Duodenal mucosa (tissue), 2 donors: ENCODE results near the gene FTCD.
"Not testable (repeated sequence)": the region's sequence is repeated elsewhere in the genome, so short reads cannot be mapped to it uniquely, and the experiment has no call there.

Experiments used
- H3K27ac ChIP-seq: one replicate; pipeline ENCODE4 v1.7.0; 2013; ENCODE audit warnings: low read depth, low read length
- H3K27me3 ChIP-seq, 2 donors: one replicate each; pipeline ENCODE4 v1.7.0; 2013; ENCODE audit warnings: low read length in 2 of 2, control low read depth in 1 of 2; ENCODE audit not compliant: insufficient read depth in 2 of 2, control insufficient read depth in 1 of 2
- H3K36me3 ChIP-seq, 2 donors: one replicate each; pipeline ENCODE4 v1.7.0; 2013; ENCODE audit warnings: low read length in 2 of 2, control low read depth in 1 of 2; ENCODE audit not compliant: insufficient read depth in 2 of 2, control insufficient read depth in 1 of 2
- H3K4me1 ChIP-seq, 2 donors: one replicate each; pipeline ENCODE4 v1.7.0; 2013; ENCODE audit warnings: low read length in 2 of 2, control low read depth in 1 of 2; ENCODE audit not compliant: insufficient read depth in 2 of 2, control insufficient read depth in 1 of 2
- H3K4me3 ChIP-seq, 2 donors: one replicate each; pipeline ENCODE4 v1.7.0; 2013; ENCODE audit warnings: low read length in 2 of 2, low read depth in 1 of 2
- H3K9ac ChIP-seq, 2 donors: one replicate each; pipeline ENCODE4 v1.7.0; 2013; ENCODE audit warnings: low read length in 2 of 2, low read depth in 1 of 2
- H3K9me3 ChIP-seq, 2 donors: one replicate each; pipeline ENCODE4 v1.7.0; 2013; ENCODE audit warnings: low read length in 2 of 2, control low read depth in 1 of 2; ENCODE audit not compliant: control insufficient read depth in 1 of 2

Gene FTCD

GRCh38 chr21:46170436-46171193, 15.2 kb upstream of the FTCD start:
- not testable (repeated sequence) for H3K27me3 ChIP-seq, H3K4me1 ChIP-seq, H3K9ac ChIP-seq, H3K4me3 ChIP-seq, H3K36me3 ChIP-seq, H3K27ac ChIP-seq, H3K9me3 ChIP-seq

GRCh38 chr21:46168659-46169386, 13.4 kb upstream of the FTCD start:
- H3K4me1 ChIP-seq: no peaks in the 10 kb centered on the region
- H3K36me3 ChIP-seq: no peaks in the 10 kb centered on the region
- no peaks in the 10 kb centered on the region for H3K27me3 ChIP-seq
- H3K27ac ChIP-seq: no peak overlapping the region
- H3K4me3 ChIP-seq: no peak overlapping the region
- H3K9ac ChIP-seq: no peak overlapping the region
- peaks cover 0 to 4% of the 10 kb centered on the region in 2 donors for H3K9me3 ChIP-seq

GRCh38 chr21:46168238-46168637, 12.9 kb upstream of the FTCD start:
- Histone ChIP-seq H3K9ac (no peak overlapping the region), H3K9me3 (no peaks in the 10 kb centered on the region), H3K36me3 (no peaks in the 10 kb centered on the region), H3K4me3 (no peak overlapping the region), H3K27me3 (no peaks in the 10 kb centered on the region), H3K4me1 (no peaks in the 10 kb centered on the region), H3K27ac (no peak overlapping the region)

- Histone ChIP-seq H3K36me3 (no peaks in the 10 kb centered on the region), H3K9ac (no peak overlapping the region), H3K4me1 (no peaks in the 10 kb centered on the region), H3K27me3 (no peaks in the 10 kb centered on the region), H3K9me3 (no peaks in the 10 kb centered on the region), H3K4me3 (no peak overlapping the region), H3K27ac (no peak overlapping the region)
These were observed 9.7 kb upstream of the FTCD start for GRCh38 chr21:46165098-46165497.

GRCh38 chr21:46163380-46163779, 8.0 kb upstream of the FTCD start:
- Histone ChIP-seq H3K4me1 (no peaks in the 10 kb centered on the region), H3K36me3 (no peaks in the 10 kb centered on the region), H3K27me3 (no peaks in the 10 kb centered on the region), H3K27ac (no peak overlapping the region), H3K9ac (no peak overlapping the region), H3K9me3 (no peaks in the 10 kb centered on the region), H3K4me3 (no peak overlapping the region)

GRCh38 chr21:46161633-46162592, 6.5 kb upstream of the FTCD start:
- H3K27ac ChIP-seq: no peak overlapping the region
- no peaks in the 10 kb centered on the region for H3K36me3 ChIP-seq
- no peaks in the 10 kb centered on the region for H3K9me3 ChIP-seq
- no peaks in the 10 kb centered on the region for H3K4me1 ChIP-seq
- H3K27me3 ChIP-seq: no peaks in the 10 kb centered on the region
- no peak overlapping the region for H3K9ac ChIP-seq
- H3K4me3 ChIP-seq: no peak overlapping the region

- H3K27ac ChIP-seq: no peak overlapping the region
- no peak overlapping the region for H3K4me3 ChIP-seq
- H3K27me3 ChIP-seq: no peaks in the 10 kb centered on the region
- no peaks in the 10 kb centered on the region for H3K4me1 ChIP-seq
- H3K36me3 ChIP-seq: no peaks in the 10 kb centered on the region
- no peak overlapping the region for H3K9ac ChIP-seq
- H3K9me3 ChIP-seq: no peaks in the 10 kb centered on the region
These were observed 5.7 kb upstream of the FTCD start for GRCh38 chr21:46160907-46161632.

- H3K9ac ChIP-seq: no peak overlapping the region
- H3K36me3 ChIP-seq: no peaks in the 10 kb centered on the region
- H3K4me1 ChIP-seq: no peaks in the 10 kb centered on the region
- no peak overlapping the region for H3K4me3 ChIP-seq
- H3K27ac ChIP-seq: no peak overlapping the region
- H3K9me3 ChIP-seq: no peaks in the 10 kb centered on the region
- H3K27me3 ChIP-seq: no peaks in the 10 kb centered on the region
These were observed 5.2 kb upstream of the FTCD start for GRCh38 chr21:46160657-46160906.

- H3K4me1 ChIP-seq: no peaks in the 10 kb centered on the region
- H3K36me3 ChIP-seq: no peaks in the 10 kb centered on the region
- H3K27me3 ChIP-seq: no peaks in the 10 kb centered on the region
- no peak overlapping the region for H3K9ac ChIP-seq
- no peak overlapping the region for H3K4me3 ChIP-seq
- no peaks in the 10 kb centered on the region for H3K9me3 ChIP-seq
- no peak overlapping the region for H3K27ac ChIP-seq
These were observed 4.7 kb upstream of the FTCD start for GRCh38 chr21:46159841-46160656.
